ENCODE measurements around the gene ERMAP.

- TF ChIP-seq CTCF (IDR thresholded peaks at IDR 0.05 in 4 of 5, conservative IDR thresholded peaks at IDR 0.05 in 1 of 5): no peak
- TF ChIP-seq POLR2A (IDR thresholded peaks at IDR 0.05): no peak
Observed at GRCh38 chr1:42817440-42817767, 482 bp downstream of the ERMAP start.

All from gastrocnemius medialis (tissue), 4 donors.